ENCODE data around the gene NFIB. TPM values are rescaled to one million over a fixed set of nuclear protein-coding genes. Genes with fewer than 3 reads are reported as not detected.
A peak's percentile ranks its signal among the peaks of the same experiment; 100 is the strongest.

Gene NFIB
- total RNA-seq, 2 donors from 2014 or later, result 47.0 to 65.9 TPM

- H3K36me3 ChIP-seq (replicated peaks in 1 of 2; ENCODE audit: insufficient read depth in 1 of 2, low read depth in 2 of 2), result no peaks in the 10 kb centered on the region
- no peak overlapping the region for H3K4me3 ChIP-seq
- H3K4me1 ChIP-seq, result peaks cover 49% of the 10 kb centered on the region
- DNase-seq, result no peak
- H3K27ac ChIP-seq, result no peak overlapping the region
- intact Hi-C loops (cut with DNase I), result no loop called here
- H3K27me3 ChIP-seq, result no peaks in the 10 kb centered on the region
- H3K9me3 ChIP-seq, result no peaks in the 10 kb centered on the region
- no peak for ATAC-seq
- TF ChIP-seq, protein P1, sequence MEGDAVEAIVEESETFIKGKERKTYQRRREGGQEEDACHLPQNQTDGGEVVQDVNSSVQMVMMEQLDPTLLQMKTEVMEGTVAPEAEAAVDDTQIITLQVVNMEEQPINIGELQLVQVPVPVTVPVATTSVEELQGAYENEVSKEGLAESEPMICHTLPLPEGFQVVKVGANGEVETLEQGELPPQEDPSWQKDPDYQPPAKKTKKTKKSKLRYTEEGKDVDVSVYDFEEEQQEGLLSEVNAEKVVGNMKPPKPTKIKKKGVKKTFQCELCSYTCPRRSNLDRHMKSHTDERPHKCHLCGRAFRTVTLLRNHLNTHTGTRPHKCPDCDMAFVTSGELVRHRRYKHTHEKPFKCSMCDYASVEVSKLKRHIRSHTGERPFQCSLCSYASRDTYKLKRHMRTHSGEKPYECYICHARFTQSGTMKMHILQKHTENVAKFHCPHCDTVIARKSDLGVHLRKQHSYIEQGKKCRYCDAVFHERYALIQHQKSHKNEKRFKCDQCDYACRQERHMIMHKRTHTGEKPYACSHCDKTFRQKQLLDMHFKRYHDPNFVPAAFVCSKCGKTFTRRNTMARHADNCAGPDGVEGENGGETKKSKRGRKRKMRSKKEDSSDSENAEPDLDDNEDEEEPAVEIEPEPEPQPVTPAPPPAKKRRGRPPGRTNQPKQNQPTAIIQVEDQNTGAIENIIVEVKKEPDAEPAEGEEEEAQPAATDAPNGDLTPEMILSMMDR (IDR thresholded peaks at IDR 0.05), result no peak
- TF ChIP-seq POLR2A (IDR thresholded peaks at IDR 0.05), result no peak
Observed at GRCh38 chr9:14269916-14270315, 44.0 kb downstream of the NFIB start.

DNA sequence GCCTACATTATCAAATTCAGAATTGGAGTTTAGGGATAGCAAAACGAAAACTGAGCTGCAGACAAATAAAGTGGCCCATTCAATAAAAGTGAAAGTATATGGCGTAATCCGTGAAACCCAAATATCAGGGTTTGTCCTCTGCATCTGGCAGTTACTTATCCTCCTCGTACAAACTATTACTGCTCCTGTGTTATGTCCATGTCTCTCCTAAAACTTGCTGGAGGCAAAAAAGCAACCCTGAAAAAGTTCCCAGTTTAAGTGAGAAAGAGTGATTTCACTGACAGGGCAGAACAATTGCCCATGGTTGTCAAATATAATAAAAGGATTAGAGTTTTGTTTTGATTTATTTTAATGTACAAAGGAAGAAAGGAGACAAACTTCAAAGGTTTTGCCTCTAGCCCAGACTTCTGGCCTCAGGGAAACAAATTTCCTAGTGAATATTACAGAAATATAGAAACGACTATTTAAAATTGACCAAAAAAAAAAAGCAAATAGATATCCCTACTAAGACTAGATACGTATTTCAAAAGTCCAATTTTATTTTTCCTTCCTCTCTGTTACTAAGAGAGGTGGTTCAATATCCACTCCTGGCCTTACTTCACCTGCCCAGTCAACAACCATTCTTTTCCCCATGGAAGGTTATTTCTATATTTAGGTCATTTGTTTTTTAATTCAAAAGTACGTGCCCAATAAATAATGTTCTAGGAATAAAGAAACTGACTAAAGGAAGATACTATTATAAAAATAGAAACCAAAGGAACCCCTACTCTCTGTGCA, 50.0 kb downstream of the NFIB start:
- no peaks in the 10 kb centered on the region for H3K27me3 ChIP-seq
- DNase-seq, result no peak
- no peak overlapping the region for H3K4me3 ChIP-seq
- H3K4me1 ChIP-seq, result peaks cover 16% of the 10 kb centered on the region
- H3K27ac ChIP-seq, result no peak overlapping the region
- no peak for TF ChIP-seq POLR2A (IDR thresholded peaks at IDR 0.05)
- TF ChIP-seq, protein P1 (IDR thresholded peaks at IDR 0.05), result no peak
- intact Hi-C loops (cut with DNase I), result no loop called here
- no peaks in the 10 kb centered on the region for H3K36me3 ChIP-seq (replicated peaks in 1 of 2; ENCODE audit: insufficient read depth in 1 of 2, low read depth in 2 of 2)
- no peaks in the 10 kb centered on the region for H3K9me3 ChIP-seq
- ATAC-seq, result no peak
- WGBS, 2 donors, result 82 to 83% methylated on average over 7 of the region's 7 CpGs

DNA sequence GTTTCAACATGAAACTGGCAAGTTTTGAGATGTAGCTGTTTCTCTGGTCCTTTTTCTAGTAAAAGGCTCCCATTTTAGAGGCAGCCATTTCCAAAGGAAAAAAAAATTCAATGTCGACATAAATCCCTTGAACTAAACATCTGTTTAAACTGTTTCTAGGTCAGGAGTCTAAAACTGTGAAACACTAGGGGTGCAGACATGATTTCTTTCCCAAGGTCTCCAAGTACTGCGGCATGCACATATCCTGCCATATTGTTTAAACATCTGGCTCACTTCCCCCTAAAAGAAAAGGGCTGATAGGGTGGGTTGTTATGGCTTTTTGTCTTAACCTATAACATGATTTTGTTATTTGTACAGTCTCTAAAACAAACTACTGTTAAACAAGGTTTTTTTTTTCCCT, 51.1 kb downstream of the NFIB start:
- no peak overlapping the region for H3K4me3 ChIP-seq
- 40 to 57% methylated on average over 2 of the region's 2 CpGs for WGBS, 2 donors
- ATAC-seq (no peak), DNase-seq (no peak)
- TF ChIP-seq, protein P1 (IDR thresholded peaks at IDR 0.05), result no peak
- H3K27me3 ChIP-seq, result no peaks in the 10 kb centered on the region
- peak overlapping the region in 2 of 4 donors; percentile 6 to 7 for H3K27ac ChIP-seq
- H3K4me1 ChIP-seq, result peaks cover 26% of the 10 kb centered on the region
- intact Hi-C loops (cut with DNase I), result no loop called here
- no peaks in the 10 kb centered on the region for H3K9me3 ChIP-seq
- no peaks in the 10 kb centered on the region for H3K36me3 ChIP-seq (replicated peaks in 1 of 2; ENCODE audit: insufficient read depth in 1 of 2, low read depth in 2 of 2)

DNA sequence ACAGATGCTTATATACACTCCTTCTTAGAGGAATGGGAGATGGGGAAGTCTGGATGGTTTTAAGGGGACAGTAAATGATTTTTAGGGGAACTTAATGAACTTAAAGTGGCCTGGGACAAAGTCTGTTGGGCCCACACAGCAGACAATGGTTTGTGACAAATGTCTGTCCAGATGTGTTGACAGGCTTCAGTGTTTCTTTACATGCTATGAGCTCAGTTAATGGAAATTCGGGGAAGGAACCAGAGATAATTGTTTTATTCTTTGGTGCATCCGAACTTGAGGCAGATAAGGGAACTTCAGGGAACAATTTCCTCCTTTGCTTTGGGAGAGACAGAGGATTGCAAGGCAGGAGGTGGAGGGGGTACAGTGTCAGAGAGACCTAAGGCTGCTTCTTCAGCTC, 52.3 kb downstream of the NFIB start:
- TF ChIP-seq POLR2A (IDR thresholded peaks at IDR 0.05), result no peak
- TF ChIP-seq, protein P1 (IDR thresholded peaks at IDR 0.05), result no peak
- no peaks in the 10 kb centered on the region for H3K27me3 ChIP-seq
- intact Hi-C loops (cut with DNase I), result no loop called here
- H3K36me3 ChIP-seq (replicated peaks in 1 of 2; ENCODE audit: insufficient read depth in 1 of 2, low read depth in 2 of 2), result no peaks in the 10 kb centered on the region
- peaks cover 32% of the 10 kb centered on the region for H3K4me1 ChIP-seq
- ATAC-seq, result no peak
- no peaks in the 10 kb centered on the region for H3K9me3 ChIP-seq
- DNase-seq, result no peak
- WGBS, 2 donors, result 67 to 74% methylated on average over 2 of the region's 2 CpGs
- peak overlapping the region in 1 of 4 donors; percentile 5 for H3K27ac ChIP-seq
- H3K4me3 ChIP-seq, result no peak overlapping the region

GRCh38 chr9:14260101-14260500, 53.8 kb downstream of the NFIB start:
- intact Hi-C loops (cut with DNase I), result no loop called here
- DNase-seq (no peak), ATAC-seq (no peak)
- Histone ChIP-seq H3K4me1 (peaks cover 46% of the 10 kb centered on the region), H3K27ac (no peak overlapping the region), H3K36me3 (replicated peaks in 1 of 2; ENCODE audit: insufficient read depth in 1 of 2, low read depth in 2 of 2) (no peaks in the 10 kb centered on the region), H3K9me3 (no peaks in the 10 kb centered on the region), H3K27me3 (no peaks in the 10 kb centered on the region), H3K4me3 (no peak overlapping the region)
- 89 to 91% methylated on average over 4 of the region's 4 CpGs for WGBS, 2 donors
- TF ChIP-seq POLR2A (IDR thresholded peaks at IDR 0.05), result no peak
- TF ChIP-seq, protein P1 (IDR thresholded peaks at IDR 0.05), result no peak

All from body of pancreas (tissue), 4 donors.